ENCODE data around the gene GRIP1.

- TF ChIP-seq FOXJ3 (CRISPR knock-in tag; IDR thresholded peaks at IDR 0.05; ENCODE audit: borderline replicate concordance) (no peak), E2F1 (CRISPR knock-in tag; IDR thresholded peaks at IDR 0.05) (no peak), CREB1 (CRISPR knock-in tag; IDR thresholded peaks at IDR 0.05) (no peak), JUN (CRISPR knock-in tag; IDR thresholded peaks at IDR 0.05) (no peak), ZNF219 (CRISPR knock-in tag; IDR thresholded peaks at IDR 0.05; ENCODE audit: borderline replicate concordance) (no peak)
Measured at GRCh38 chr12:66707002-66707697, 28.3 kb upstream of the GRIP1 start.

Data from WTC11 (cell line).